ENCODE data around the gene NRN1.
"Not testable (repeated sequence)": the region's sequence is repeated elsewhere in the genome, so short reads cannot be mapped to it uniquely, and the experiment has no call there.

NRN1 gene, protein sequence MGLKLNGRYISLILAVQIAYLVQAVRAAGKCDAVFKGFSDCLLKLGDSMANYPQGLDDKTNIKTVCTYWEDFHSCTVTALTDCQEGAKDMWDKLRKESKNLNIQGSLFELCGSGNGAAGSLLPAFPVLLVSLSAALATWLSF

DNA sequence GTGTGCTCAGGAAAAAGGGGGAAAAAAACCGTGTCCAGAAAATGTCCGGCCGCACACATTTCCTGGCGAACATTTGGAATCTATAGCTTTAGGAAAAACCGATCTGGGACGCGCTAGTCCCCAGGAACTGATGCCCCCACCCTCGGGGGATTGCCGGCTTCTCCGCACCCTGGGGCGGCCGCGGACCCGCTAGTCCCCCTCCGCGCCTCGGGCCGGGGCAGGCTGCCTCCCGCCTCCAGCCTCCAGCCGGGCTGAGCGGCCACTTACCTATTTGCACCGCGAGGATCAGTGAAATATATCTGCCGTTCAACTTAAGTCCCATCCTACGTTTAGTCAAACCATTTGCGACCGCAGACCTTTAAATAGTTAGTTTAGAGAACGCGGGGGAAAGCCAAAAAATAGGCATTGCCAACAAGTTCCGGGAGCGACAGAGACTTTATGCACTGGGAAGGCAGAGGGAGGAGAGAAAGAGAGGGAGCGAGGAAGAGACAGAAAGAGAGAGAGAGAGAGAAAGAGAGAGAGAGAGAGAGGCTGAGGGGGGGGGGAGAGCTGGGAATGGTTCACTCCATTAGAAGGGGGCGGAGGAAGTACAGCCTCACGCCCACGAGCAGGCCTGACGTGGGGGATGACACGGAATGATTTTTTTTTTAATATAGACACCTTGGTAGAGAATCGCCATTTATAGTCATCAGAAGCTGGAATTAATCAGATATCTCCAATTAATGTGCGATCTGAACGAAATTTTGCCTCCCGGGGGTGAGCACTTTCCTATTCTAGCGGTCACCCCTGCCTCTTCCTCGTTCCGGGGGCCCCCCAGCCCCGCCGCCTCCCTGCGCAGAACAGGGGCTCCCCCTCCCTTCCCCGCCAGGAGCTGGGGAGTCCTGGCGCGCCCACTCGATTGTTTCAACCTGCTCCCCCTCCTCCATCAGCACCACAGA, at the start of gene NRN1:
Gene NRN1 (minus strand): TSS at position 498 of the 938 bp plus-strand sequence. CDS start 176 bp downstream, at position 322.
- in situ Hi-C loops (cut with MboI; ENCODE audit: low pct_unique_long_range_greater_than_20kb, low sequenced_read_pairs) = no loop called here
- peak; percentile 61 for DNase-seq

- in situ Hi-C loops (cut with MboI; ENCODE audit: low pct_unique_long_range_greater_than_20kb, low sequenced_read_pairs) = loop anchor here (25.0 kb wide), 1 partner anchor 460 kb away; no protein-coding TSS in a partner anchor
- DNase-seq = no peak
Measured at GRCh38 chr6:6052216-6052615, 45.5 kb upstream of the NRN1 start.

DNA sequence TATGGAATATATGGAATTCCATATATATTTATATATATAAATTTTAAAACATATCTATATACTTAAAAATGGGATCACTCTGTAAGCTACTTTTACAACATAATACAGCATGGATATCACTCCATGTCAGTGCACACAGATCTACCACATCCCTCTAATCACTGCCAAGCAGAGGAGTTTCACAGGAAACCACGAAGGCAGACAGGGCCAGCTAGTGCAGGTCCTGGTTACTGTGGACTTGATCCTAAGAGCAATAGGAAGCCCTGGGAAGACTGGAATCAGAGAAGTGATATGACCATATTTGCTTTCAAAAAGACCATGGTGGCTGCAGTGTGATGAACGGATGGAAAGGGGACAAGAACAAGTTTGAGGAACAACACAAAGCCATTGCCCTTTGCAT, 40.0 kb upstream of the NRN1 start:
- in situ Hi-C loops (cut with MboI; ENCODE audit: low pct_unique_long_range_greater_than_20kb, low sequenced_read_pairs) = no loop called here
- no peak for DNase-seq

- in situ Hi-C loops (cut with MboI; ENCODE audit: low pct_unique_long_range_greater_than_20kb, low sequenced_read_pairs) = no loop called here
- peak; percentile 23 for DNase-seq
Measured at GRCh38 chr6:6039946-6040509, 33.3 kb upstream of the NRN1 start.

DNA sequence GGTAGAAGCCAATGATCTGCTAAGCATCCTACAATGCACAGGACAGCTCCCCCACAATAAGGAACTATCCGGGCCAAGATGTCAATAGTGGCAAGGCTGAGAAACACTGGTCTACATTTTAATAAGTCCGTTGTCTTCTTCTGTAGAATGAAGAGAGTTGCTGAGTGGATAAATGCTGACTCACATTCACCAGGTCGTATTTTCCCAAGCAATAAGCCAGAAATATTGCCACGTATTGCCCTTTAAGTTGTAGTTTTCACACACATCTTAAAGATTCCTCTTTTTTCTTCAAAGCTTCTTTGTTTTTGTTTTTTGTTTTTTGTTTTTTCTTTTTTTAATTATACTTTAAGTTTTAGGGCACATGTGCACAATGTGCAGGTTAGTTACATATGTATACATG, 30.5 kb upstream of the NRN1 start:
- in situ Hi-C loops (cut with MboI; ENCODE audit: low pct_unique_long_range_greater_than_20kb, low sequenced_read_pairs) = no loop called here
- no peak for DNase-seq

GRCh38 chr6:6033858-6034257, 27.1 kb upstream of the NRN1 start:
- no peak for DNase-seq
- in situ Hi-C loops (cut with MboI; ENCODE audit: low pct_unique_long_range_greater_than_20kb, low sequenced_read_pairs) = no loop called here

GRCh38 chr6:6026513-6027205, 19.9 kb upstream of the NRN1 start:
- in situ Hi-C loops (cut with MboI; ENCODE audit: low pct_unique_long_range_greater_than_20kb, low sequenced_read_pairs) = no loop called here
- no peak for DNase-seq

- DNase-seq = no peak
- in situ Hi-C loops (cut with MboI; ENCODE audit: low pct_unique_long_range_greater_than_20kb, low sequenced_read_pairs) = no loop called here
Measured at GRCh38 chr6:6025736-6026135, 19.0 kb upstream of the NRN1 start.

DNA sequence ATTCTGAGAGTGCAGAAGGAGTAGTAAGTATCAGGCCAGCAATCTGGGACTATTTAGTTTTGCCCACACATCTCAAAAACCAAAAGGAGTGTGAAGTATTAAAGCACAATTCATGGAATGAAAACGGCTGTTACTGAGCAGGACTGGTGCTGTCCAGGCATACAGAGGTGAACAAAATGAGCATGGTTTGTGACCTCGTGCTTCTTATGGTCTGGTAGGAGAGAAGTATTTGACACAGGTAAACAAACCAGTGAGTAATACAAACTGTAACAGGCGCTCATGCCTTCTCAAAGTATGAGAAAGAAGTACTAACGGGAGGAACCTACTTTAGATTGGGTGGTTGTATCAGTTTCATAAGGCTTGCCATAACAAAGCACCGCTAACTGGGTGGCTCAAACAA, 17.5 kb upstream of the NRN1 start:
- no peak for DNase-seq
- in situ Hi-C loops (cut with MboI; ENCODE audit: low pct_unique_long_range_greater_than_20kb, low sequenced_read_pairs) = no loop called here

DNA sequence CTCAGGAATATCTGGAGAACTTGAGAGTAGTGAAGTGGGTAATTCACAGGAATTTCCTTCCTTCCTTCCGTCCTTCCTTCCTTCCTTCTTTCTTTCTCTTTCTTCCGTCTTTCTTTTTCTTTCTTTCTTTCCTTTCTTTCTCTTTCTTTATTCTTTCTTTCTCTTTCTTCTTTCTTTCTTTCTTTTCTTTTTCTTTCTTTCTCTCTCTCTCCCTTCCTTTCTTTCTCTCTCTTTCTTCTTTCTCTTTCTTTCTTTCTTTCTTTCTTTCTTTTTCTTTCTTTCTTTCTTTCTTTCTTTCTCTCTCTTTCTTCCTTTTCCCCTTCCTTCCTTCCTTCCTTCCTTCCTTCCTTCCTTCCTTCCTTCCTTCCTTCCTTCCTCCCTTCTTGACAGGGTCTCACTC, 16.1 kb upstream of the NRN1 start:
- DNase-seq; in situ Hi-C loops (cut with MboI; ENCODE audit: low pct_unique_long_range_greater_than_20kb, low sequenced_read_pairs): not testable (repeated sequence)

DNA sequence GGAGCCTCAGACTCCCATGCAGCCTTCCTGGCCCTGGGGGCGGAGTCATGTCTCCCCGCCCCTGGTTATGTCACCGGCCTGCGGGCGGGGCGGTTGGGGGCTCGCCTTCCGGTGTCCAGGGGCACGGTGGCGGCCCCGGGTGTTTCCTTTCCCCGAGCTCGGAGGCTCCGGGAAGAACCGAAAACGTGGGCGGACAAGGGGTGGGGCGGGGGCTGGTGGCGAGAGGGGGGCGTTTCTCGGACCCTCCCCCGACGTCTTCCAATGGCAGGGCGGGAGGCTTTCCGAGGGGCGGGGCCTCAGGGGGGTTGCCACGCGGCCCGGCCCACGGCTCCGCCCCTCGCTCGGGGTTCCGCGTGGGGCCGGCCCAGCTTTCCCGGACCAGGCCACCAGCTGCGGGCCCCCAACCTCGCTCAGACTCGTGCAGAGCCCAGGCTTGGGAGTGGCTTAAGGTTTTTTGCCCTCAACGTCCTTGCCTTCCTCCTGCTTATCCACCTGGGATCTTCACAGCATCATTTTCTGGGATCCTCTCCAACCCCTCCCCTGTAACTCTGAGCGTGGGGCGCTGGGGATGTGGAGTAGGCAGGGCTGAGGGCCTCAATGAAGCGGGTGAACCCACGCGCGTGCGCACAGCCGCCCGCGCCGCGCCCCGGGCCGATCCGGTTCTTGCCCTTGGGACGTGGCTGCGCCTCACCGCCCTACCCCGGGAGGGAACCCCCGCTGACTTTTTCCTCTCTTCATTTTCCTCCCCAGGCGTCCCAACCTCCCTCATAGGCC, 2.1 kb upstream of the NRN1 start:
- in situ Hi-C loops (cut with MboI; ENCODE audit: low pct_unique_long_range_greater_than_20kb, low sequenced_read_pairs) = no loop called here
- peak; percentile 92 for DNase-seq

- no peak for DNase-seq
- in situ Hi-C loops (cut with MboI; ENCODE audit: low pct_unique_long_range_greater_than_20kb, low sequenced_read_pairs) = no loop called here
Measured at GRCh38 chr6:6008089-6008647, 1.4 kb upstream of the NRN1 start.

DNA sequence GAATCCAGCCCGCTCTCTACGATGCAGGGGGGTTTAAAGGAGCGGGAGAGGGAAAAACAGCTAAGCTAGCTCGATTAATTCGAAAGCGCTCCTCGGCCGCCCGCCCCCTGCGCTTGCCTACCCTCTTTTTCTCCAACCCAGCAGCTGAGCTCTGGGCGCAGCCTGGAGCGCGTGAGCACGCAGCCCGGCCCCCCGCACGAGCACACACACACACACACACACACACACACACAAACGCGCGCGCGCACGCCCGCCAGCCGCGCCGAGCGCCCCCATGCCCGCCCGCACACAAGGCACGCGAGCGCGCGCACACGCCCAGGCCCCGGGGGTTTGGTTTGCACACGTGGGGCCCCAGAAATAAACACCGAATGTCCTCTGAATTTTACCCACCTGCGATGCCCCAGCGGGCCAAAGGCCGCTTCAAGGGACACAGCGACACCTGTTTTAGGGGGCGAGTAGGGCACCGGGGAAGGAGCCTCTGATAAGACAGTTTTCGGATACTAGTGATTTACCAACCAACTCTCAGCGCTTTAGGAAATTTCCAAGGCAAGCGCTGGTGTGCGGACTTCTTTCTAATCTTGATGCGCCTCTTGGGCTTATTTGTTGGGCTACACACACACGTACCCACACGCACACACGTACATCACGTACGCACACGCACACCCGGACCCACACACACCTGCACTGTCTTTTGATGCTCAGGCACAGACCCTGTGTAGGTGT, 802 bp upstream of the NRN1 start:
- in situ Hi-C loops (cut with MboI; ENCODE audit: low pct_unique_long_range_greater_than_20kb, low sequenced_read_pairs) = no loop called here
- DNase-seq = peak; percentile 87

GRCh38 chr6:6006006-6006427, 708 bp downstream of the NRN1 start:
- DNase-seq = no peak
- in situ Hi-C loops (cut with MboI; ENCODE audit: low pct_unique_long_range_greater_than_20kb, low sequenced_read_pairs) = no loop called here

DNA sequence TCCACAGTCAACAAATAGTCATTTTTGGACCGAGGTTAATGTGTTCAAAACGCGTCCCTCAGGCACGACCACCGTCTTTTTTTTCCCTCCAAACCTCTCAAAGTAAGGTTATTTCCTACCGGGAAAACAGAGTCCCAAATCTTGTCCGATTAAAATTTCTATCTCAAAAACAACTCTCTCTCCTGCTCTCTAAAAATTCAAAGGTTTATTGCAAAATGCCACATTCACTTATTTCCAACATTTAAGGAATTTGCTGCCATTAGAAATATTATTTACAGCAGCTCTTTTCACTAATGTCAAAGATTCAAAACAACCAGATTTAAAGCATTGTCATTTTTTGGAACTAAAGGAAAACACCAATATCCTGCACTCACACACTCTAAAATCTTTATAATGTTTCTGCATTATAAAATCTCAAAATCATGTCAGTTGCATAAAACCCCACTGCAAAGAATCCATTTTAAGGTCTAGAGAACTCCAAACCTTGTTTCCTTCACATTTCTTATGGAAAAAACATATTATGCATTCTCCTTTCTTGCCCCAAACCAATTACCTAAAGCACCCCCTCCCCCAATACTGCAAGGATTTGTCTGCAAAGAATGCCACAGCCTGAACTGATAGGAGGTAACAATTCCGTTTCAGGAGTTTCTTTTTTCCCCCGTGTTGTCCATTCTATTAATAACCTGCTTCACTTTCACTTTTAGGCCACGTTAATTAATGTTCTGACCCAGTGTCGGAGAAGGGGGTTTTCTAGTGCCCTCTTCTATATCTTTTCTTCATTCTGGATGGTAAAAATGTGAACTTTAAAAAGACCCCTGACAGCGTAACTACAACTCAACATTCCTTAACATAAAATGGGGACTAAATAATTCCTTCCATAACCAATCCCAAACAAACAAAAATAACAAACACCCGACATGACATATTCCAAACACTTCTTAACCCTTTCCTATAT, 1.4 kb downstream of the NRN1 start:
- no peak for DNase-seq
- in situ Hi-C loops (cut with MboI; ENCODE audit: low pct_unique_long_range_greater_than_20kb, low sequenced_read_pairs) = no loop called here

DNA sequence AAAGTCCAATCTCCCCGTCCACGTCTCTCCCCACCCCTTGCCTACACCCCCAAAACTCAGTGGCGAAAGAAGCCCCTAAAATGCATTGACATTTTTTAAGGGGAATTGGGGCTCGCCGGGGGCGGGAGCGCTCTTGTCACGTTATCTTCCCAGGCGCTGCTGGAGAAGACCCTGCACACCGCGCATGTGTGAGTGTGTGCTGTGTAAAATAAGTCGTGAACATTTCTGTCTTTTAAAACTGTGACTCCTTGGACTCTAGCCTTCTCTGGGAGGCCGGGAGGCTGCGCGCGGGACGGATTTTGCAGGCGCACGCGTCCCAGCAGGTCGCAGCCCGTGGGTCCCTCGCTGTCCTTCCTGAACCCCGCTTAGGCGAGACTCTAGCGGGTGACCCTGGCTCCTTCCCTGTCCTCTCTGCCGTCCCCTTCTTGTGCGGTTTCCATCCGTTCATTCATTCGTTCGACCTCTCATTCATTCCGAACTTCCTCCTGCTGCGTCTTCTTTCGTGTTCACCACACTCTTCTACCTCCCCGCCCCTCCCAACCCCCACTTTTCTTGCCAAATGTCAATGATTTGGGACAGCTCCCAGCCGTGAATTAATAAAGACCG, 2.2 kb downstream of the NRN1 start:
- in situ Hi-C loops (cut with MboI; ENCODE audit: low pct_unique_long_range_greater_than_20kb, low sequenced_read_pairs) = no loop called here
- peak; percentile 66 for DNase-seq
